ENCODE data around the gene IGFBP7.

The IGFBP7 gene

GRCh38 chr4:57089549-57089948, 20.6 kb downstream of the IGFBP7 start:
- in situ Hi-C loops (cut with MboI; ENCODE audit: low pct_unique_long_range_greater_than_20kb, low sequenced_read_pairs, unreplicated experiment): no loop called here
- DNase-seq (ENCODE audit: low spot score): no peak
- no peak for TF ChIP-seq CTCF (IDR thresholded peaks at IDR 0.05; ENCODE audit: extremely low read depth, insufficient read depth, missing control alignments)

- DNase-seq (ENCODE audit: low spot score): no peak
- no peak for TF ChIP-seq CTCF (IDR thresholded peaks at IDR 0.05; ENCODE audit: extremely low read depth, insufficient read depth, missing control alignments)
- in situ Hi-C loops (cut with MboI; ENCODE audit: low pct_unique_long_range_greater_than_20kb, low sequenced_read_pairs, unreplicated experiment): no loop called here
These were observed 24.0 kb downstream of the IGFBP7 start for GRCh38 chr4:57086031-57086723.

- in situ Hi-C loops (cut with MboI; ENCODE audit: low pct_unique_long_range_greater_than_20kb, low sequenced_read_pairs, unreplicated experiment): no loop called here
- DNase-seq (ENCODE audit: low spot score): no peak
- no peak for TF ChIP-seq CTCF (IDR thresholded peaks at IDR 0.05; ENCODE audit: extremely low read depth, insufficient read depth, missing control alignments)
These were observed 24.9 kb downstream of the IGFBP7 start for GRCh38 chr4:57085278-57085677.

- in situ Hi-C loops (cut with MboI; ENCODE audit: low pct_unique_long_range_greater_than_20kb, low sequenced_read_pairs, unreplicated experiment): no loop called here
- no peak for DNase-seq (ENCODE audit: low spot score)
- no peak for TF ChIP-seq CTCF (IDR thresholded peaks at IDR 0.05; ENCODE audit: extremely low read depth, insufficient read depth, missing control alignments)
These were observed 25.8 kb downstream of the IGFBP7 start for GRCh38 chr4:57084360-57084759.

- in situ Hi-C loops (cut with MboI; ENCODE audit: low pct_unique_long_range_greater_than_20kb, low sequenced_read_pairs, unreplicated experiment): no loop called here
These were observed 27.1 kb downstream of the IGFBP7 start for GRCh38 chr4:57083090-57083489.

More at GRCh38 chr4:57083090-57083489, 27.1 kb downstream of the IGFBP7 start:
- TF ChIP-seq CTCF (IDR thresholded peaks at IDR 0.05; ENCODE audit: extremely low read depth, insufficient read depth, missing control alignments): no peak
- no peak for DNase-seq (ENCODE audit: low spot score)
